Measurements from ENCODE around the gene PTPRT.
"Not testable (repeated sequence)": the region's sequence is repeated elsewhere in the genome, so short reads cannot be mapped to it uniquely, and the experiment has no call there.

Gene PTPRT

GRCh38 chr20:42919316-42919715 is 270.4 kb downstream of the PTPRT start:
- no peak for DNase-seq (ENCODE audit: low read depth in 2 of 3, low spot score in 1 of 3)

- DNase-seq (ENCODE audit: low read depth in 2 of 3, low spot score in 1 of 3), result no peak
Observed at GRCh38 chr20:42915081-42915480, 274.6 kb downstream of the PTPRT start.

- no peak for DNase-seq (ENCODE audit: low read depth in 2 of 3, low spot score in 1 of 3)
Observed at GRCh38 chr20:42914302-42914701, 275.4 kb downstream of the PTPRT start.

GRCh38 chr20:42910808-42911207 is 278.9 kb downstream of the PTPRT start:
- not testable (repeated sequence) for DNase-seq (ENCODE audit: low read depth in 2 of 3, low spot score in 1 of 3)

- no peak for DNase-seq (ENCODE audit: low read depth in 2 of 3, low spot score in 1 of 3)
Observed at GRCh38 chr20:42907730-42908129, 282.0 kb downstream of the PTPRT start.

GRCh38 chr20:42906120-42906519 is 283.6 kb downstream of the PTPRT start:
- no peak for DNase-seq (ENCODE audit: low read depth in 2 of 3, low spot score in 1 of 3)

- no peak for DNase-seq (ENCODE audit: low read depth in 2 of 3, low spot score in 1 of 3)
Observed at GRCh38 chr20:42902509-42902908, 287.2 kb downstream of the PTPRT start.

- no peak for DNase-seq (ENCODE audit: low read depth in 2 of 3, low spot score in 1 of 3)
Observed at GRCh38 chr20:42901689-42902440, 287.8 kb downstream of the PTPRT start.

- DNase-seq (ENCODE audit: low read depth in 2 of 3, low spot score in 1 of 3), result not testable (repeated sequence)
Observed at GRCh38 chr20:42900764-42901163, 288.9 kb downstream of the PTPRT start.

GRCh38 chr20:42895020-42895419 is 294.7 kb downstream of the PTPRT start:
- DNase-seq (ENCODE audit: low read depth in 2 of 3, low spot score in 1 of 3), result no peak

GRCh38 chr20:42894483-42894882 is 295.2 kb downstream of the PTPRT start:
- DNase-seq (ENCODE audit: low read depth in 2 of 3, low spot score in 1 of 3), result no peak

GRCh38 chr20:42889517-42889916 is 300.2 kb downstream of the PTPRT start:
- no peak for DNase-seq (ENCODE audit: low read depth in 2 of 3, low spot score in 1 of 3)

GRCh38 chr20:42887281-42887680 is 302.4 kb downstream of the PTPRT start:
- DNase-seq (ENCODE audit: low read depth in 2 of 3, low spot score in 1 of 3), result no peak

GRCh38 chr20:42886801-42887200 is 302.9 kb downstream of the PTPRT start:
- no peak for DNase-seq (ENCODE audit: low read depth in 2 of 3, low spot score in 1 of 3)

GRCh38 chr20:42886046-42886445 is 303.7 kb downstream of the PTPRT start:
- DNase-seq (ENCODE audit: low read depth in 2 of 3, low spot score in 1 of 3), result no peak

- no peak for DNase-seq (ENCODE audit: low read depth in 2 of 3, low spot score in 1 of 3)
Observed at GRCh38 chr20:42875581-42875980, 314.1 kb downstream of the PTPRT start.

GRCh38 chr20:42873259-42873658 is 316.4 kb downstream of the PTPRT start:
- no peak for DNase-seq (ENCODE audit: low read depth in 2 of 3, low spot score in 1 of 3)

- no peak for DNase-seq (ENCODE audit: low read depth in 2 of 3, low spot score in 1 of 3)
Observed at GRCh38 chr20:42864116-42864515, 325.6 kb downstream of the PTPRT start.

GRCh38 chr20:42862446-42862845 is 327.3 kb downstream of the PTPRT start:
- DNase-seq (ENCODE audit: low read depth in 2 of 3, low spot score in 1 of 3), result no peak

- no peak for DNase-seq (ENCODE audit: low read depth in 2 of 3, low spot score in 1 of 3)
Observed at GRCh38 chr20:42857446-42857845, 332.3 kb downstream of the PTPRT start.

GRCh38 chr20:42855896-42856295 is 333.8 kb downstream of the PTPRT start:
- DNase-seq (ENCODE audit: low read depth in 2 of 3, low spot score in 1 of 3), result no peak

- no peak for DNase-seq (ENCODE audit: low read depth in 2 of 3, low spot score in 1 of 3)
Observed at GRCh38 chr20:42852691-42853090, 337.0 kb downstream of the PTPRT start.

- no peak for DNase-seq (ENCODE audit: low read depth in 2 of 3, low spot score in 1 of 3)
Observed at GRCh38 chr20:42846784-42847490, 342.8 kb downstream of the PTPRT start.

Data from stimulated activated CD4-positive, alpha-beta T cell treated with anti-CD3 and anti-CD28 coated beads, Interleukin-12 subunit alpha, Interleukin-12 subunit beta, amount 100 ng/mL, for 48 hours (primary cell).